ENCODE measurements around the gene TAF3. TPM values are rescaled to one million over a fixed set of nuclear protein-coding genes. Genes with fewer than 3 reads are reported as not detected.

TAF3 gene
- polyA plus RNA-seq, 3 donors from 2014 or later, result 3.5 to 13.2 (median 5.5) TPM

- Mint-ChIP-seq H3K4me1 (peaks cover 79 to 95% of the 10 kb centered on the region in 2 donors), H3K9me3 (no peaks in the 10 kb centered on the region), H3K36me3 (peaks cover 31 to 69% (median 37%) of the 10 kb centered on the region in 3 donors), H3K27me3 (ENCODE audit: low read depth in 3 of 3) (peaks cover 6 to 27% (median 16%) of the 10 kb centered on the region in 3 donors), H3K4me3 (peak overlapping the region; percentile 3 to 71 (median 60)), H3K27ac (peak overlapping the region; percentile 70 to 84 (median 74))
- DNase-seq, result no peak
These were observed 247.8 kb downstream of the TAF3 start for GRCh38 chr10:8066124-8066523.

Other genes starting within 250 kb of the TAF3 start
- not detected for gene ITIH5, start 151.5 kb upstream of the TAF3 start, polyA plus RNA-seq
- gene ITIH2, start 115.2 kb upstream of the TAF3 start, polyA plus RNA-seq, result under 1 TPM in 1 of 3 donors, not detected in 2; 0.13 TPM
- gene KIN, start 30.5 kb upstream of the TAF3 start, polyA plus RNA-seq, result 10 to 100 TPM in 1 of 3 donors, 1 to 10 TPM in 2; 7.2 to 10.4 (median 8.9) TPM
- 100 to 1,000 TPM; 377 to 560 (median 441) TPM for gene ATP5F1C, start 30.3 kb upstream of the TAF3 start, polyA plus RNA-seq
- 10 to 100 TPM; 27.2 to 52.1 (median 36.8) TPM for gene GATA3, start 236.2 kb downstream of the TAF3 start, polyA plus RNA-seq

Data from immature natural killer cell (primary cell).